Measurements from ENCODE around the gene IL9R. TPM values are rescaled to one million over a fixed set of nuclear protein-coding genes. Genes with fewer than 3 reads are reported as not detected.
"Not testable (repeated sequence)": the region's sequence is repeated elsewhere in the genome, so short reads cannot be mapped to it uniquely, and the experiment has no call there.

IL9R gene
- total and polyA plus RNA-seq, 4 donors, result 0.28 to 1.2 (median 0.51) TPM

GRCh38 chrX:155998761-155999510 is 1.4 kb downstream of the IL9R start:
- H3K27ac ChIP-seq (ENCODE audit: low read depth in 1 of 2, low read length in 1 of 2), result no peak overlapping the region
- H3K4me3 ChIP-seq, result no peak overlapping the region
- no peak overlapping the region for H3K9ac ChIP-seq (ENCODE audit: insufficient read depth in 1 of 2, low read length in 2 of 2)
- 78 to 88% methylated on average over 9 of the region's 9 CpGs for WGBS, 2 donors
- H3K36me3 ChIP-seq (ENCODE audit: control insufficient read depth in 4 of 4, insufficient read depth in 4 of 4, low read length in 4 of 4), result no peaks in the 10 kb centered on the region
- H3K4me1 ChIP-seq (ENCODE audit: control insufficient read depth in 5 of 5, insufficient read depth in 5 of 5, low read length in 5 of 5), result peaks cover 0 to 8% (median 0%) of the 10 kb centered on the region in 5 donors
- H3K9me3 ChIP-seq (ENCODE audit: control insufficient read depth in 4 of 4, insufficient read depth in 3 of 4, low read length in 3 of 4), result peaks cover 0 to 4% (median under 1%) of the 10 kb centered on the region in 4 donors
- ATAC-seq (ENCODE audit: insufficient read depth, low FRiP score) (no peak), DNase-seq (no peak)
- TF ChIP-seq, protein P1, sequence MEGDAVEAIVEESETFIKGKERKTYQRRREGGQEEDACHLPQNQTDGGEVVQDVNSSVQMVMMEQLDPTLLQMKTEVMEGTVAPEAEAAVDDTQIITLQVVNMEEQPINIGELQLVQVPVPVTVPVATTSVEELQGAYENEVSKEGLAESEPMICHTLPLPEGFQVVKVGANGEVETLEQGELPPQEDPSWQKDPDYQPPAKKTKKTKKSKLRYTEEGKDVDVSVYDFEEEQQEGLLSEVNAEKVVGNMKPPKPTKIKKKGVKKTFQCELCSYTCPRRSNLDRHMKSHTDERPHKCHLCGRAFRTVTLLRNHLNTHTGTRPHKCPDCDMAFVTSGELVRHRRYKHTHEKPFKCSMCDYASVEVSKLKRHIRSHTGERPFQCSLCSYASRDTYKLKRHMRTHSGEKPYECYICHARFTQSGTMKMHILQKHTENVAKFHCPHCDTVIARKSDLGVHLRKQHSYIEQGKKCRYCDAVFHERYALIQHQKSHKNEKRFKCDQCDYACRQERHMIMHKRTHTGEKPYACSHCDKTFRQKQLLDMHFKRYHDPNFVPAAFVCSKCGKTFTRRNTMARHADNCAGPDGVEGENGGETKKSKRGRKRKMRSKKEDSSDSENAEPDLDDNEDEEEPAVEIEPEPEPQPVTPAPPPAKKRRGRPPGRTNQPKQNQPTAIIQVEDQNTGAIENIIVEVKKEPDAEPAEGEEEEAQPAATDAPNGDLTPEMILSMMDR (IDR thresholded peaks at IDR 0.05; ENCODE audit: control extremely low read depth, extremely low read depth), result no peak
- no peaks in the 10 kb centered on the region for H3K27me3 ChIP-seq (ENCODE audit: control insufficient read depth in 3 of 3, insufficient read depth in 3 of 3, low read length in 2 of 3)

- not testable (repeated sequence) for H3K36me3 ChIP-seq (ENCODE audit: control insufficient read depth in 4 of 4, insufficient read depth in 4 of 4, low read length in 4 of 4); H3K4me1 ChIP-seq (ENCODE audit: control insufficient read depth in 5 of 5, insufficient read depth in 5 of 5, low read length in 5 of 5); H3K27ac ChIP-seq (ENCODE audit: low read depth in 1 of 2, low read length in 1 of 2); ATAC-seq (ENCODE audit: insufficient read depth, low FRiP score); H3K9ac ChIP-seq (ENCODE audit: insufficient read depth in 1 of 2, low read length in 2 of 2); H3K27me3 ChIP-seq (ENCODE audit: control insufficient read depth in 3 of 3, insufficient read depth in 3 of 3, low read length in 2 of 3); DNase-seq; H3K4me3 ChIP-seq; H3K9me3 ChIP-seq (ENCODE audit: control insufficient read depth in 4 of 4, insufficient read depth in 3 of 4, low read length in 3 of 4)
- WGBS, 2 donors, result 75 to 84% methylated on average over 9 of the region's 9 CpGs
These were observed 2.3 kb downstream of the IL9R start for GRCh38 chrX:155999751-156000150.

- Histone ChIP-seq H3K27ac (ENCODE audit: low read depth in 1 of 2, low read length in 1 of 2) (no peak overlapping the region), H3K27me3 (ENCODE audit: control insufficient read depth in 3 of 3, insufficient read depth in 3 of 3, low read length in 2 of 3) (no peaks in the 10 kb centered on the region), H3K4me1 (ENCODE audit: control insufficient read depth in 5 of 5, insufficient read depth in 5 of 5, low read length in 5 of 5) (peaks cover 0 to 8% (median 0%) of the 10 kb centered on the region in 5 donors), H3K36me3 (ENCODE audit: control insufficient read depth in 4 of 4, insufficient read depth in 4 of 4, low read length in 4 of 4) (no peaks in the 10 kb centered on the region), H3K9ac (ENCODE audit: insufficient read depth in 1 of 2, low read length in 2 of 2) (no peak overlapping the region), H3K9me3 (ENCODE audit: control insufficient read depth in 4 of 4, insufficient read depth in 3 of 4, low read length in 3 of 4) (peaks cover 0 to 5% (median under 1%) of the 10 kb centered on the region in 4 donors), H3K4me3 (no peak overlapping the region)
- WGBS, 2 donors, result 76 to 82% methylated on average over 5 of the region's 5 CpGs
- DNase-seq (no peak), ATAC-seq (ENCODE audit: insufficient read depth, low FRiP score) (no peak)
- TF ChIP-seq, protein P1 (IDR thresholded peaks at IDR 0.05; ENCODE audit: control extremely low read depth, extremely low read depth), result no peak
These were observed 2.9 kb downstream of the IL9R start for GRCh38 chrX:156000361-156000926.

DNA sequence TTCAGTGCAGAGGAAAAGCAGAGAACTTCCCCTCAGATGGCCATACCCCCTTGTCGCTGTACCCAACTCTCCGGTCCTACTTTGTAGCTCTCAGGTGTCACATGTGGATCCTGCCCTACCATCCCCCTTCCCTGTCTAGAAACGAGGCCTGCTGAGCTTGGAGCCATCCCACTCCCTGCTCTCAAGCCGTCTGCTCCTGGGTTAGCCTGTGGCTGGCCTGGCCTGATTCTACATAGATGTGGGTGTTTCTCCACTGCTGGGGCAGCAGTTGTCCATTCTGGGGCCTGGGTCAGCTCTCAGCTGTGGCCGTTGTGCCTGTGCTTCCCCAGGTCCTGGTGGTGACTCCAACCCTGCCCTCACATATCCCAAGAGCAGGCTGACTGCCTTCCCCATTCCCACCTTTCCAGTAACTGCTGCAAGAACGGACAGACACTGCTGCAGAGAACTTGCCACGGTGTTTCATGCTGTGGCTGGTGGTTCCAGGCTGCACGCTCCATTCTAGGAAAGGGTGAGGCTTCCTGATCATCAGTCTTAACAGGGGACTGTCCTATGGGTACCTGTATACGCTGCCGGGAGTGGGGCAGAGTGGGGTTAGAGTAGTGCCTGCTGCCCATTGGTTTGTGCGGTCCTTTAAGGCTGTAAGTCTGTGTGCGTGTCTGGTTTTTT is 3.6 kb downstream of the IL9R start:
- DNase-seq (no peak), ATAC-seq (ENCODE audit: insufficient read depth, low FRiP score) (no peak)
- H3K4me3 ChIP-seq, result no peak overlapping the region
- H3K27me3 ChIP-seq (ENCODE audit: control insufficient read depth in 3 of 3, insufficient read depth in 3 of 3, low read length in 2 of 3), result no peaks in the 10 kb centered on the region
- H3K9ac ChIP-seq (ENCODE audit: insufficient read depth in 1 of 2, low read length in 2 of 2), result no peak overlapping the region
- H3K4me1 ChIP-seq (ENCODE audit: control insufficient read depth in 5 of 5, insufficient read depth in 5 of 5, low read length in 5 of 5), result peaks cover 0 to 8% (median 0%) of the 10 kb centered on the region in 5 donors
- no peaks in the 10 kb centered on the region for H3K36me3 ChIP-seq (ENCODE audit: control insufficient read depth in 4 of 4, insufficient read depth in 4 of 4, low read length in 4 of 4)
- no peak overlapping the region for H3K27ac ChIP-seq (ENCODE audit: low read depth in 1 of 2, low read length in 1 of 2)
- TF ChIP-seq, protein P1 (IDR thresholded peaks at IDR 0.05; ENCODE audit: control extremely low read depth, extremely low read depth), result no peak
- peaks cover 0 to 5% (median under 1%) of the 10 kb centered on the region in 4 donors for H3K9me3 ChIP-seq (ENCODE audit: control insufficient read depth in 4 of 4, insufficient read depth in 3 of 4, low read length in 3 of 4)
- WGBS, 2 donors, result 41 to 50% methylated on average over 11 to 12 of the region's 12 CpGs
